ENCODE results near the gene SMIM14. TPM values are rescaled to one million over a fixed set of nuclear protein-coding genes. Genes with fewer than 3 reads are reported as not detected.
A peak's percentile ranks its signal among the peaks of the same experiment; 100 is the strongest.

Gene SMIM14
- total RNA-seq, 2 donors from 2014 or later: 4.4 to 8.6 TPM

GRCh38 chr4:39609454-39609931 lies 29.2 kb downstream of the SMIM14 start:
- Mint-ChIP-seq H3K4me3 (peak overlapping the region in 1 of 2 donors; percentile 12), H3K27ac (no peak overlapping the region), H3K4me1 (ENCODE audit: low read depth) (peaks cover 13% of the 10 kb centered on the region), H3K9me3 (peaks cover 0 to 3% of the 10 kb centered on the region in 2 donors), H3K36me3 (ENCODE audit: insufficient read depth in 2 of 2) (peaks cover 0 to 3% of the 10 kb centered on the region in 2 donors), H3K27me3 (ENCODE audit: low read depth) (no peaks in the 10 kb centered on the region)
- ATAC-seq (replicated peaks in 1 of 2) (peak; percentile 95 to 98), DNase-seq (peak; percentile 13 to 19)

DNA sequence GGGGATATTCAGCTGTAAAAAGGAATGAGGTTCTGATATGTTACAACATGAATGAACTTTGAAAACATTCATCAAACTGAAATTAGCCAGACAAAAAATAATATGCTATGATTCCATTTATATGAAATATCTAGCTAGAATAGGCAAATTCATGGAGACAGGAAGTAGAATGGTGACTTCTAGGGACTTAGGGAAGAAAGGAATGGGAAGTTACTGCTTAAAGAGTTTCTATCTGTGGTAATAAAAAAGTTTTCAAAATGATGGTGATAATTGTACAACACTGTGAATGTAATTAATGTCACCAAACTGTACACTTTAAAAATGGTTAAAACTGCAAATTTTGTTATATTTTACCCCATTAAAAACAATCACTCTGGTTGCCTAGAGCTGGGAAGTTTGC lies 30.2 kb downstream of the SMIM14 start:
- Mint-ChIP-seq H3K4me1 (ENCODE audit: low read depth) (peaks cover 13% of the 10 kb centered on the region), H3K4me3 (no peak overlapping the region), H3K9me3 (peaks cover 0 to 3% of the 10 kb centered on the region in 2 donors), H3K36me3 (ENCODE audit: insufficient read depth in 2 of 2) (peaks cover 0 to 3% of the 10 kb centered on the region in 2 donors), H3K27ac (no peak overlapping the region), H3K27me3 (ENCODE audit: low read depth) (no peaks in the 10 kb centered on the region)
- ATAC-seq (replicated peaks in 1 of 2): no peak
- no peak for DNase-seq

DNA sequence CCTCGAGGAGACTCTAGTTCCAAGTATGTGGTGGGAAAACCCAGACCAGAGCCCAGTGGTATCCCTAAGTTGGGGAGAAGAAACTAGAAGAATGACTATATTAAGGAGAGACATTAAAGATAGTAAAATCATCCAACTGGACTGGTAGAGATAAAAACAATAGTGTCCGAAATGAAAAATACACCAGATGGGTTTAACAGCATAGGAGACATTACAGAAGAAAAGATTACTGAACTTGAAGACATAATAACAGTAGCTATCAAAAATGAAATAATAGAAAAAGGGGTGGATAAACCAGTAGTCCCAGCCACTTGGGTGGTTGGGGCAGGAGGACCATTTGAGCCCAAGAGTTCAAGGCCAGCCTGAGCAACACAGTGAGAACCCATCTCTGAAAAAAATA lies 31.9 kb downstream of the SMIM14 start:
- Mint-ChIP-seq H3K36me3 (ENCODE audit: insufficient read depth in 2 of 2) (peaks cover 0 to 3% of the 10 kb centered on the region in 2 donors), H3K9me3 (peaks cover 0 to 3% of the 10 kb centered on the region in 2 donors), H3K4me3 (no peak overlapping the region), H3K27ac (no peak overlapping the region), H3K27me3 (ENCODE audit: low read depth) (no peaks in the 10 kb centered on the region), H3K4me1 (ENCODE audit: low read depth) (peaks cover 13% of the 10 kb centered on the region)
- ATAC-seq (replicated peaks in 1 of 2): no peak
- no peak for DNase-seq

GRCh38 chr4:39597695-39598381 lies 40.8 kb downstream of the SMIM14 start:
- DNase-seq (no peak), ATAC-seq (replicated peaks in 1 of 2) (no peak)
- H3K4me1 Mint-ChIP-seq (ENCODE audit: low read depth): no peaks in the 10 kb centered on the region
- H3K27me3 Mint-ChIP-seq (ENCODE audit: low read depth): no peaks in the 10 kb centered on the region
- no peaks in the 10 kb centered on the region for H3K9me3 Mint-ChIP-seq
- H3K4me3 Mint-ChIP-seq: no peak overlapping the region
- no peak overlapping the region for H3K27ac Mint-ChIP-seq
- no peaks in the 10 kb centered on the region for H3K36me3 Mint-ChIP-seq (ENCODE audit: insufficient read depth in 2 of 2)

- DNase-seq (no peak), ATAC-seq (replicated peaks in 1 of 2) (no peak)
- H3K9me3 Mint-ChIP-seq: no peaks in the 10 kb centered on the region
- H3K27ac Mint-ChIP-seq: no peak overlapping the region
- H3K36me3 Mint-ChIP-seq (ENCODE audit: insufficient read depth in 2 of 2): no peaks in the 10 kb centered on the region
- no peak overlapping the region for H3K4me3 Mint-ChIP-seq
- H3K27me3 Mint-ChIP-seq (ENCODE audit: low read depth): no peaks in the 10 kb centered on the region
- no peaks in the 10 kb centered on the region for H3K4me1 Mint-ChIP-seq (ENCODE audit: low read depth)
Measured at GRCh38 chr4:39596971-39597370, 41.7 kb downstream of the SMIM14 start.

DNA sequence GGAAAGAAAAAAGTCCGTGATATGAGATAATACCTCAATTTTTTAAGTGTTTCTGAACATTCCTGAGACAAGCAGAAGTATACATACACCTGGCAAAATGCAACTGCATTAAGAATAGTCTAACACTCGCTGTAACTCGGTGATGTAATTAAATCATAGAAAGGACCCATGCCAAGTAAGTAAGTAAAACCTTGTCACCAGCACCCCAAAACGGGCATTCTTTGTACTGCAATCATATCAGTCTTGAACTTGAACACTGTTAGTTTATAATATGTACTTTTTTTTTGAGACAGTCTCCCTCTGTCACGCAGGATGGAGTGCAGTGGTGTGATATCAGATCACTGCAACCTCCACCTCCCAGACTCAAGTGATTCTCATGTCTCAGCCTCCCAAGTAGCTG lies 47.4 kb downstream of the SMIM14 start:
- no peaks in the 10 kb centered on the region for H3K27me3 Mint-ChIP-seq (ENCODE audit: low read depth)
- no peak overlapping the region for H3K27ac Mint-ChIP-seq
- H3K9me3 Mint-ChIP-seq: no peaks in the 10 kb centered on the region
- H3K4me3 Mint-ChIP-seq: no peak overlapping the region
- no peak for DNase-seq
- no peaks in the 10 kb centered on the region for H3K4me1 Mint-ChIP-seq (ENCODE audit: low read depth)
- H3K36me3 Mint-ChIP-seq (ENCODE audit: insufficient read depth in 2 of 2): no peaks in the 10 kb centered on the region
- no peak for ATAC-seq (replicated peaks in 1 of 2)

GRCh38 chr4:39587881-39588280 lies 50.8 kb downstream of the SMIM14 start:
- Mint-ChIP-seq H3K27ac (no peak overlapping the region), H3K9me3 (no peaks in the 10 kb centered on the region), H3K4me3 (no peak overlapping the region), H3K27me3 (ENCODE audit: low read depth) (no peaks in the 10 kb centered on the region), H3K36me3 (ENCODE audit: insufficient read depth in 2 of 2) (no peaks in the 10 kb centered on the region), H3K4me1 (ENCODE audit: low read depth) (no peaks in the 10 kb centered on the region)
- ATAC-seq (replicated peaks in 1 of 2) (no peak), DNase-seq (no peak)

GRCh38 chr4:39574946-39575345 lies 63.7 kb downstream of the SMIM14 start:
- Mint-ChIP-seq H3K36me3 (ENCODE audit: insufficient read depth in 2 of 2) (no peaks in the 10 kb centered on the region), H3K27me3 (ENCODE audit: low read depth) (no peaks in the 10 kb centered on the region), H3K27ac (no peak overlapping the region), H3K9me3 (no peaks in the 10 kb centered on the region), H3K4me3 (no peak overlapping the region), H3K4me1 (ENCODE audit: low read depth) (no peaks in the 10 kb centered on the region)
- ATAC-seq (replicated peaks in 1 of 2) (peak in 1 of 2 donors; percentile 49), DNase-seq (no peak)

- Mint-ChIP-seq H3K4me1 (ENCODE audit: low read depth) (no peaks in the 10 kb centered on the region), H3K27me3 (ENCODE audit: low read depth) (no peaks in the 10 kb centered on the region), H3K9me3 (no peaks in the 10 kb centered on the region), H3K4me3 (no peak overlapping the region), H3K27ac (no peak overlapping the region), H3K36me3 (ENCODE audit: insufficient read depth in 2 of 2) (no peaks in the 10 kb centered on the region)
- DNase-seq (no peak), ATAC-seq (replicated peaks in 1 of 2) (no peak)
Measured at GRCh38 chr4:39571504-39571903, 67.2 kb downstream of the SMIM14 start.

DNA sequence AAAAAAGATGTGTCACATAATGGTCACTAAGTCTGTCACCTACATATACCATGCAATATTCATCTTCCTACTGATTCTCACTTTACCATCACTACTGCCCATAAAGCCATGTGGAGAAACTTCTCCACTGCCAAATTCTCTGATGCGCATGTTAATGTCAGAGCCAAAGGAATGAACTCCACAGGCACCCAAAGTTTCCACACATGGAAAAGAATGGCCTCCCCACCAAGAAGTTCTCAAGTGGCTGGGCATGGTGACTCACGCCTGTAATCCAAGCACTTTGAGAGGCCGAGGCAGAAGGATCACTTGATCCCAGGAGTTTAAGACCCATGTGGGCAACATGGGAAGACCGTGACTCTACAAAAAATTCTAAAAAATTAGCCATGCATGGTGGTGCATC lies 67.6 kb downstream of the SMIM14 start:
- no peak overlapping the region for H3K27ac Mint-ChIP-seq
- H3K36me3 Mint-ChIP-seq (ENCODE audit: insufficient read depth in 2 of 2): peaks cover 2 to 3% of the 10 kb centered on the region in 2 donors
- H3K4me1 Mint-ChIP-seq (ENCODE audit: low read depth): no peaks in the 10 kb centered on the region
- no peaks in the 10 kb centered on the region for H3K27me3 Mint-ChIP-seq (ENCODE audit: low read depth)
- DNase-seq (no peak), ATAC-seq (replicated peaks in 1 of 2) (no peak)
- H3K4me3 Mint-ChIP-seq: no peak overlapping the region
- peaks cover 2 to 3% of the 10 kb centered on the region in 2 donors for H3K9me3 Mint-ChIP-seq

DNA sequence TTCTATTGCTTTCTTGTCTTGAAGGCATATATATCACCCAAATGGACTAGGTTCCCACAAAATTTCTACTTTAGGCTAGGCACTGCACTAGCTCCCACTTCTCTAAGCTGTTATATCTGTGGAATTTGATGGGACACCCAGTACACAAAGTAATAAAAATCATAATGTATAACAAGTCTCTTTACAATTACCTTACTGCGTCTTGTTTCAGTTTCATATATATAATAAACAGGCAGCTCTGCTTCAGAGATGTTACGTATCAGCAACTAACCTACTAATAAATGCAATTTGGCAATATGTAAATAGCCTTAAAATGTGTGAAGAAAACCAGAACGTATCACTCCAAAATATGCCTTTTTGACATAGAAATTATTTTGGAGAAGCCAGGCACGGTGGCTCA lies 69.5 kb downstream of the SMIM14 start:
- no peaks in the 10 kb centered on the region for H3K4me1 Mint-ChIP-seq (ENCODE audit: low read depth)
- peaks cover 6% of the 10 kb centered on the region in 2 donors for H3K9me3 Mint-ChIP-seq
- DNase-seq (no peak), ATAC-seq (replicated peaks in 1 of 2) (no peak)
- H3K4me3 Mint-ChIP-seq: no peak overlapping the region
- H3K27me3 Mint-ChIP-seq (ENCODE audit: low read depth): no peaks in the 10 kb centered on the region
- H3K36me3 Mint-ChIP-seq (ENCODE audit: insufficient read depth in 2 of 2): peaks cover 4 to 6% of the 10 kb centered on the region in 2 donors
- H3K27ac Mint-ChIP-seq: no peak overlapping the region

DNA sequence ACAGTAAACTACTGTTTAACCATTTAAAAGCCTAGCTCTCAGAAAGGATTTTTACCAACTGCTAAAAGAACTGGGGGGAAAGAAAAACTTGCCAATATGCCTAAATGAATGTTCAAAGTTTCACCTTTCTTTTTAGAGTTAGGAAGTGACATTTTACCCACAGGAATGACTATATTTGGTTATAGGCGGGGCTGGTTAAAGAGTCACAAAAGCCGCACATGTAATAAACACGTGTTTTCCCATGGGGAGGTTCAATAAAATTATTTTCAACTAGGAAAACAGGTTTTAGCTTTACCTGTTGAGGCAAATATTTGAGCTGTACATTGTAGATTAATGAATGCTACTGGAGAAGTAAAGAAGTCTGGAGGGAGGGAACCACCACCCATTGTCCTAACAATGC lies 69.9 kb downstream of the SMIM14 start:
- H3K36me3 Mint-ChIP-seq (ENCODE audit: insufficient read depth in 2 of 2): peaks cover 4 to 6% of the 10 kb centered on the region in 2 donors
- H3K4me1 Mint-ChIP-seq (ENCODE audit: low read depth): peaks cover 2% of the 10 kb centered on the region
- ATAC-seq (replicated peaks in 1 of 2) (peak in 1 of 2 donors; percentile 25), DNase-seq (no peak)
- H3K27me3 Mint-ChIP-seq (ENCODE audit: low read depth): no peaks in the 10 kb centered on the region
- peaks cover 6% of the 10 kb centered on the region in 2 donors for H3K9me3 Mint-ChIP-seq
- H3K4me3 Mint-ChIP-seq: peak overlapping the region in 1 of 2 donors; percentile 51
- no peak overlapping the region for H3K27ac Mint-ChIP-seq

DNA sequence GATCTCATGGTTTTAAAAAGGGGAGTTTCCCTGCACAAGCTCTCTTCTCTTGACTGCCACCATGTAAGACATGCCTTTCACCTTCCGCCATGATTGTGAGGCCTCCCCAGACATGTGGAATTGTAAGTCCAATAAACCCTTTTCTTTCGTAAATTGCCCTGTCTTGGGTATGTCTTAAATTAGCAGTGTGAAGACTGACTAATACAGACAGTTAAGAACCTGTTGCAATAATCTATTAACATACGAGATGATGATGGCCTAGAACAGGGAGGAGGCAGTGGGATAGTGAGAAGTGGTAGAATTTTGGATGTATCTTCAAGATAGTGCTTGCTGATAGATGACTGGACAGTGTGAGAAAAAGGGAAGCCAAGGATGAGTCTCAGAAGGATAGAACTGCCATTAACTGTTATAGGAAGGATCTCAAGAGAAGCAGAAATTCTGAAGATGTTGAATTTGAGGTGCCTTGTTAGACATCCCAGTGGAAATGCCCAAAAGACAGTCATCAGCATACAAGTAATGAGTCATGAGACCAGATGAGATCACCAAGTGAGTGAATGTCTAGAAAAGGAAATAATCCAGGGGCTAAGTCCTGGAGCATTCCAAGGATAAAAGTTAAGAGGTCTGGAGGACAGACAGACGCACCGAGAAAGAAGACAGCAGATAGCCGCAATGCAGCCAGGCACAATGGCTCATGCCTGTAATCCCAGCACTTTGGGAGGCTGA lies 72.6 kb downstream of the SMIM14 start:
- Mint-ChIP-seq H3K27me3 (ENCODE audit: low read depth) (no peaks in the 10 kb centered on the region), H3K36me3 (ENCODE audit: insufficient read depth in 2 of 2) (peaks cover 4 to 8% of the 10 kb centered on the region in 2 donors), H3K27ac (no peak overlapping the region), H3K4me3 (no peak overlapping the region), H3K4me1 (ENCODE audit: low read depth) (peaks cover 4% of the 10 kb centered on the region), H3K9me3 (peaks cover 6% of the 10 kb centered on the region in 2 donors)
- DNase-seq (no peak), ATAC-seq (replicated peaks in 1 of 2) (no peak)
